Panc1 (cell line): Measurements from ENCODE around the gene KCP.

Experiments
- POLR2AphosphoS5 ChIP-seq: IDR thresholded peaks from 2 replicates; pipeline ENCODE4 v1.6.1; 2012; ENCODE audit warnings: mild to moderate bottlenecking, low read depth, low read length, moderate library complexity
- TF ChIP-seq, protein P1 (sequence below), 2 experiments: IDR thresholded peaks; 2 replicates each; pipeline ENCODE4 v1.6.1; 2011 to 2012; ENCODE audit warnings: low read depth in 2 of 2, control low read depth in 1 of 2, low read length in 1 of 2, mild to moderate bottlenecking in 1 of 2, moderate library complexity in 1 of 2; ENCODE audit not compliant: insufficient read depth in 1 of 2
- TF ChIP-seq, protein P2 (sequence below): fragments of 450-650 bp; IDR thresholded peaks from 2 replicates; pipeline ENCODE4 v1.5.1; 2017; ENCODE audit warnings: mild to moderate bottlenecking

- TF ChIP-seq, protein P1, sequence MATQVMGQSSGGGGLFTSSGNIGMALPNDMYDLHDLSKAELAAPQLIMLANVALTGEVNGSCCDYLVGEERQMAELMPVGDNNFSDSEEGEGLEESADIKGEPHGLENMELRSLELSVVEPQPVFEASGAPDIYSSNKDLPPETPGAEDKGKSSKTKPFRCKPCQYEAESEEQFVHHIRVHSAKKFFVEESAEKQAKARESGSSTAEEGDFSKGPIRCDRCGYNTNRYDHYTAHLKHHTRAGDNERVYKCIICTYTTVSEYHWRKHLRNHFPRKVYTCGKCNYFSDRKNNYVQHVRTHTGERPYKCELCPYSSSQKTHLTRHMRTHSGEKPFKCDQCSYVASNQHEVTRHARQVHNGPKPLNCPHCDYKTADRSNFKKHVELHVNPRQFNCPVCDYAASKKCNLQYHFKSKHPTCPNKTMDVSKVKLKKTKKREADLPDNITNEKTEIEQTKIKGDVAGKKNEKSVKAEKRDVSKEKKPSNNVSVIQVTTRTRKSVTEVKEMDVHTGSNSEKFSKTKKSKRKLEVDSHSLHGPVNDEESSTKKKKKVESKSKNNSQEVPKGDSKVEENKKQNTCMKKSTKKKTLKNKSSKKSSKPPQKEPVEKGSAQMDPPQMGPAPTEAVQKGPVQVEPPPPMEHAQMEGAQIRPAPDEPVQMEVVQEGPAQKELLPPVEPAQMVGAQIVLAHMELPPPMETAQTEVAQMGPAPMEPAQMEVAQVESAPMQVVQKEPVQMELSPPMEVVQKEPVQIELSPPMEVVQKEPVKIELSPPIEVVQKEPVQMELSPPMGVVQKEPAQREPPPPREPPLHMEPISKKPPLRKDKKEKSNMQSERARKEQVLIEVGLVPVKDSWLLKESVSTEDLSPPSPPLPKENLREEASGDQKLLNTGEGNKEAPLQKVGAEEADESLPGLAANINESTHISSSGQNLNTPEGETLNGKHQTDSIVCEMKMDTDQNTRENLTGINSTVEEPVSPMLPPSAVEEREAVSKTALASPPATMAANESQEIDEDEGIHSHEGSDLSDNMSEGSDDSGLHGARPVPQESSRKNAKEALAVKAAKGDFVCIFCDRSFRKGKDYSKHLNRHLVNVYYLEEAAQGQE (IDR thresholded peaks at IDR 0.05; ENCODE audit: insufficient read depth in 1 of 2, low read depth in 2 of 2, low read length in 1 of 2), result no peak
- TF ChIP-seq, protein P2, sequence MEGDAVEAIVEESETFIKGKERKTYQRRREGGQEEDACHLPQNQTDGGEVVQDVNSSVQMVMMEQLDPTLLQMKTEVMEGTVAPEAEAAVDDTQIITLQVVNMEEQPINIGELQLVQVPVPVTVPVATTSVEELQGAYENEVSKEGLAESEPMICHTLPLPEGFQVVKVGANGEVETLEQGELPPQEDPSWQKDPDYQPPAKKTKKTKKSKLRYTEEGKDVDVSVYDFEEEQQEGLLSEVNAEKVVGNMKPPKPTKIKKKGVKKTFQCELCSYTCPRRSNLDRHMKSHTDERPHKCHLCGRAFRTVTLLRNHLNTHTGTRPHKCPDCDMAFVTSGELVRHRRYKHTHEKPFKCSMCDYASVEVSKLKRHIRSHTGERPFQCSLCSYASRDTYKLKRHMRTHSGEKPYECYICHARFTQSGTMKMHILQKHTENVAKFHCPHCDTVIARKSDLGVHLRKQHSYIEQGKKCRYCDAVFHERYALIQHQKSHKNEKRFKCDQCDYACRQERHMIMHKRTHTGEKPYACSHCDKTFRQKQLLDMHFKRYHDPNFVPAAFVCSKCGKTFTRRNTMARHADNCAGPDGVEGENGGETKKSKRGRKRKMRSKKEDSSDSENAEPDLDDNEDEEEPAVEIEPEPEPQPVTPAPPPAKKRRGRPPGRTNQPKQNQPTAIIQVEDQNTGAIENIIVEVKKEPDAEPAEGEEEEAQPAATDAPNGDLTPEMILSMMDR, result no peak
- no peak for TF ChIP-seq POLR2AphosphoS5
Measured at GRCh38 chr7:128919881-128920799, 9.6 kb upstream of the KCP start.
